ENCODE results near the gene DCC. TPM values are rescaled to one million over a fixed set of nuclear protein-coding genes. Genes with fewer than 3 reads are reported as not detected.

DCC gene
- total RNA-seq, 1 experiment from 2014 or later: not detected

DNA sequence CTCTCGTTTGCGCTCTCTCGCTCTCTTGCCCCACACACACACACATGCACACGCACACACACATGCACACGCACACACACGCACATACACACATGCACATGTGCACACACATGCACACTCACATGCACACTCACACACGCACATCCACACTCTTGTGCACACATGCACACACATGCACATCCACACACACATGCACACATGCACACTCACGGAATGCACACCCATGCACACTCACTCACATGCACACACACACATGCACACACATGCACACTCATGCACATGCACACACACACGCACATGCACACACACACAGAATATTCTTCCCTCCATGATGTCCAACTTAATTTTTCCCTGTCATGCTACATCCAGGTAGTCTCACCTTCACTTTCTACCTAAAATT, 360.1 kb downstream of the DCC start:
- H3K9me2 ChIP-seq (ENCODE audit: insufficient read depth): no peaks in the 10 kb centered on the region
- intact Hi-C loops (cut with micrococcal nuclease; ENCODE audit: unreplicated experiment): no loop called here
- H4K20me1 ChIP-seq (ENCODE audit: insufficient read depth): no peaks in the 10 kb centered on the region
- H3K4me3 ChIP-seq: no peak overlapping the region
- ChIA-PET POLR2A (ENCODE audit: unreplicated experiment) (no interaction called here), CTCF (no interaction called here)
- no peaks in the 10 kb centered on the region for H3K79me2 ChIP-seq (ENCODE audit: low read depth)
- no peaks in the 10 kb centered on the region for H3K9me3 ChIP-seq (ENCODE audit: insufficient read depth, low read depth)
- no peak overlapping the region for H3K27ac ChIP-seq
- DNase-seq: no peak
- BruUV-seq (replicated peaks): no TSS peak
- H3F3A ChIP-seq (ENCODE audit: insufficient read depth, low read depth): no peaks in the 10 kb centered on the region
- no peak overlapping the region for H3K4me2 ChIP-seq
- H3K4me1 ChIP-seq (replicated peaks; ENCODE audit: insufficient read depth): no peaks in the 10 kb centered on the region
- no peaks in the 10 kb centered on the region for H3K27me3 ChIP-seq (ENCODE audit: insufficient read depth, low read depth)
- TF ChIP-seq EZH2 (IDR thresholded peaks at IDR 0.05; ENCODE audit: low read depth): no peak
- no peak overlapping the region for H2AFZ ChIP-seq
- no peaks in the 10 kb centered on the region for H3K36me3 ChIP-seq (ENCODE audit: low read depth)

DNA sequence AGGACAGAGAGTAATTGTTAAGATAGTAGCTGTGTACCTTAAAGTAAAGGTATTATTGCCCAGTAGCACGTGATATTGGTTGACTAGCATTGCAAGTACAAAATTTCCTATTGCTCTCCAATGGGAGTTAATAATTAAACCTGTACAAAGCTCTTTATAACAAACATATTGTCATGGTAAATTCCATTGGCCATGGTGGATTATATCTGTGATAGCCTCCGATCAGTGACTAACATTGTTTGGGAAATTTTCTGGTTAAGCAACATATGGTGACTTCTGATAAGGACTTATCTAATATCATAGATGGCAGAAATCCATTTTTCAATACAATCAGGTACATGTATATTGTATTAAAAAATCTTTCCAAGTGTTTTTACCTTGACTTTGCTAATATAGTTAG, 360.8 kb downstream of the DCC start:
- no peak overlapping the region for H3K4me3 ChIP-seq
- ChIA-PET POLR2A (ENCODE audit: unreplicated experiment) (no interaction called here), CTCF (no interaction called here)
- no peaks in the 10 kb centered on the region for H3K36me3 ChIP-seq (ENCODE audit: low read depth)
- no peaks in the 10 kb centered on the region for H3K9me3 ChIP-seq (ENCODE audit: insufficient read depth, low read depth)
- H3K27ac ChIP-seq: no peak overlapping the region
- no peaks in the 10 kb centered on the region for H3K4me1 ChIP-seq (replicated peaks; ENCODE audit: insufficient read depth)
- intact Hi-C loops (cut with micrococcal nuclease; ENCODE audit: unreplicated experiment): no loop called here
- H3K9me2 ChIP-seq (ENCODE audit: insufficient read depth): no peaks in the 10 kb centered on the region
- no peak overlapping the region for H2AFZ ChIP-seq
- no peaks in the 10 kb centered on the region for H4K20me1 ChIP-seq (ENCODE audit: insufficient read depth)
- H3K4me2 ChIP-seq: no peak overlapping the region
- no TSS peak for BruUV-seq (replicated peaks)
- no peaks in the 10 kb centered on the region for H3F3A ChIP-seq (ENCODE audit: insufficient read depth, low read depth)
- TF ChIP-seq, protein P1, sequence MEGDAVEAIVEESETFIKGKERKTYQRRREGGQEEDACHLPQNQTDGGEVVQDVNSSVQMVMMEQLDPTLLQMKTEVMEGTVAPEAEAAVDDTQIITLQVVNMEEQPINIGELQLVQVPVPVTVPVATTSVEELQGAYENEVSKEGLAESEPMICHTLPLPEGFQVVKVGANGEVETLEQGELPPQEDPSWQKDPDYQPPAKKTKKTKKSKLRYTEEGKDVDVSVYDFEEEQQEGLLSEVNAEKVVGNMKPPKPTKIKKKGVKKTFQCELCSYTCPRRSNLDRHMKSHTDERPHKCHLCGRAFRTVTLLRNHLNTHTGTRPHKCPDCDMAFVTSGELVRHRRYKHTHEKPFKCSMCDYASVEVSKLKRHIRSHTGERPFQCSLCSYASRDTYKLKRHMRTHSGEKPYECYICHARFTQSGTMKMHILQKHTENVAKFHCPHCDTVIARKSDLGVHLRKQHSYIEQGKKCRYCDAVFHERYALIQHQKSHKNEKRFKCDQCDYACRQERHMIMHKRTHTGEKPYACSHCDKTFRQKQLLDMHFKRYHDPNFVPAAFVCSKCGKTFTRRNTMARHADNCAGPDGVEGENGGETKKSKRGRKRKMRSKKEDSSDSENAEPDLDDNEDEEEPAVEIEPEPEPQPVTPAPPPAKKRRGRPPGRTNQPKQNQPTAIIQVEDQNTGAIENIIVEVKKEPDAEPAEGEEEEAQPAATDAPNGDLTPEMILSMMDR (conservative IDR thresholded peaks at IDR 0.05): no peak
- TF ChIP-seq EZH2 (IDR thresholded peaks at IDR 0.05; ENCODE audit: low read depth): no peak
- DNase-seq: no peak
- H3K27me3 ChIP-seq (ENCODE audit: insufficient read depth, low read depth): no peaks in the 10 kb centered on the region
- no peaks in the 10 kb centered on the region for H3K79me2 ChIP-seq (ENCODE audit: low read depth)

DNA sequence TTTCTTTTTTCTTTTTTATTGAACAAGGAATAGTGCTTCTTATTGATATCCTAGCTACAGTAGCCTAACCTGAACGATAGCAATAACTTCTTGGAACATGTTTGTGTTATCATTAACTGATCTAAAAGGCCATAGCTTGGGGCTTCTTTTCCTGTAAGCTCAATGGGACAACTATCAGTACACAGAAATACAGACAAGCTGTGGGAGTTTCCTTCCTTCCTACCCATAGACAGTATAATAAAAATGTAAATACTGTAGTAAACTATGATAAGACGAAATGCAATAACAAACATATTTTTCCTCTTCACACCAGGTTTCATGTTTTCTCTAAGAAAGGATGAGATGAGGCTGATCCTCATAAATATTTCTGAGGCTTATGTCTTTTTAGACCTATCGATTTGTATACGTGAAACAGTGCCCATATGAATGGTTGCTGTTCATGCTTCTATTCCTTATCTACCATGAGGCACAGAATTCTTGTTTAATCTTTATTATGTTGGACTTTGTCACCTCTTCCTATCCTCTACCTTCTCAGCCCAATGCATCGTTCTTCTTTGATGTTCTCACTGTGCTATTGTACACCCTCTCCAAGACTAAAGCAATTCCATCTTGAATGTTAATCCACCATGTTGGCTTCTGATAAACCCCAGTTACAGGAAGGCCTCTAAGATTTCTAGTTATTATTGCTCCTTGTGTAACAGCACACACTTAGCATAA, 361.4 kb downstream of the DCC start:
- Histone ChIP-seq H2AFZ (no peak overlapping the region), H3F3A (ENCODE audit: insufficient read depth, low read depth) (no peaks in the 10 kb centered on the region), H3K79me2 (ENCODE audit: low read depth) (no peaks in the 10 kb centered on the region), H4K20me1 (ENCODE audit: insufficient read depth) (no peaks in the 10 kb centered on the region), H3K4me1 (replicated peaks; ENCODE audit: insufficient read depth) (no peaks in the 10 kb centered on the region), H3K27ac (no peak overlapping the region), H3K4me2 (no peak overlapping the region), H3K9me3 (ENCODE audit: insufficient read depth, low read depth) (no peaks in the 10 kb centered on the region), H3K27me3 (ENCODE audit: insufficient read depth, low read depth) (no peaks in the 10 kb centered on the region), H3K4me3 (no peak overlapping the region), H3K36me3 (ENCODE audit: low read depth) (no peaks in the 10 kb centered on the region), H3K9me2 (ENCODE audit: insufficient read depth) (no peaks in the 10 kb centered on the region)
- intact Hi-C loops (cut with micrococcal nuclease; ENCODE audit: unreplicated experiment): no loop called here
- no peak for TF ChIP-seq EZH2 (IDR thresholded peaks at IDR 0.05; ENCODE audit: low read depth)
- TF ChIP-seq, protein P1 (conservative IDR thresholded peaks at IDR 0.05): no peak
- BruUV-seq (replicated peaks): no TSS peak
- DNase-seq: no peak
- POLR2A ChIA-PET (ENCODE audit: unreplicated experiment): no interaction called here
- CTCF ChIA-PET: no interaction called here

DNA sequence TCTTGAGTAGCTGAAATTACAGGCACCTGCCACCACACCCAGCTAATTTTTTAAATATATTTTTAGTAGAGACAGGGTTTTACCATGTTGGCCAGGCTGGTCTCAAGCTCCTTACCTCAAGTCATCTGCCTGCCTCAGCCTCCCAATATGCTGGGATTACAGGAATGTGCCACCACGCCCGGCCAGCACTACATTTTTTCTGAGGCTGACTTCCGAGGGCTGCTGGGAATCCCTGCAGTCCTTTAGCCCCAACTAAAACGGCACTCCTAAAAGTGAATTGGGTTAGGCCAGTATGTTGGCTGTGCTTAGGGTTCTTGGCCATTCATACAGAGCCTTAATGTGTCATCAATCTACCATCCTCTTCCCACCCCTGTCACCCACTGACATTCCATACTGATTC, 375.4 kb downstream of the DCC start:
- Histone ChIP-seq H3K9me2 (ENCODE audit: insufficient read depth) (no peaks in the 10 kb centered on the region), H3F3A (ENCODE audit: insufficient read depth, low read depth) (no peaks in the 10 kb centered on the region), H3K4me3 (no peak overlapping the region), H2AFZ (no peak overlapping the region), H3K36me3 (ENCODE audit: low read depth) (no peaks in the 10 kb centered on the region), H3K4me2 (no peak overlapping the region), H3K79me2 (ENCODE audit: low read depth) (no peaks in the 10 kb centered on the region), H3K9me3 (ENCODE audit: insufficient read depth, low read depth) (no peaks in the 10 kb centered on the region), H3K27me3 (ENCODE audit: insufficient read depth, low read depth) (no peaks in the 10 kb centered on the region), H3K4me1 (replicated peaks; ENCODE audit: insufficient read depth) (no peaks in the 10 kb centered on the region), H4K20me1 (ENCODE audit: insufficient read depth) (no peaks in the 10 kb centered on the region), H3K27ac (no peak overlapping the region)
- TF ChIP-seq, protein P1 (conservative IDR thresholded peaks at IDR 0.05): no peak
- no peak for TF ChIP-seq EZH2 (IDR thresholded peaks at IDR 0.05; ENCODE audit: low read depth)
- BruUV-seq (replicated peaks): no TSS peak
- intact Hi-C loops (cut with micrococcal nuclease; ENCODE audit: unreplicated experiment): no loop called here
- POLR2A ChIA-PET (ENCODE audit: unreplicated experiment): no interaction called here
- DNase-seq: no peak
- CTCF ChIA-PET: interaction anchor here (0.7 kb wide), 1 partner anchor 877 kb away, joined by 6 read pairs; no protein-coding TSS in a partner anchor

All from PC-9 (cell line).